GM18511 (cell line): ENCODE results near the gene CARMIL1.
"Not testable (repeated sequence)": the region's sequence is repeated elsewhere in the genome, so short reads cannot be mapped to it uniquely, and the experiment has no call there.

Experiments
- ATAC-seq: cut with Tn5 transposase; IDR thresholded peaks from one replicate; pipeline ENCODE4 v1.9.1; 2021; ENCODE audit warnings: mild to moderate bottlenecking, moderate library complexity; ENCODE audit not compliant: unreplicated experiment

Gene CARMIL1

GRCh38 chr6:25275436-25275835, 3.7 kb upstream of the CARMIL1 start:
- ATAC-seq, result no peak

GRCh38 chr6:25277386-25277785, 1.8 kb upstream of the CARMIL1 start:
- no peak for ATAC-seq

GRCh38 chr6:25277857-25278256, 1.3 kb upstream of the CARMIL1 start:
- ATAC-seq, result no peak

- peak; percentile 44 for ATAC-seq
These were observed 787 bp upstream of the CARMIL1 start for GRCh38 chr6:25278261-25278913.

GRCh38 chr6:25279748-25280343, 672 bp downstream of the CARMIL1 start:
- ATAC-seq, result peak; percentile 3

- ATAC-seq, result no peak
These were observed 1.3 kb downstream of the CARMIL1 start for GRCh38 chr6:25280344-25281074.

GRCh38 chr6:25286891-25287290, 7.7 kb downstream of the CARMIL1 start:
- no peak for ATAC-seq

- no peak for ATAC-seq
These were observed 8.8 kb downstream of the CARMIL1 start for GRCh38 chr6:25287941-25288340.

GRCh38 chr6:25288518-25288917, 9.3 kb downstream of the CARMIL1 start:
- no peak for ATAC-seq

- ATAC-seq, result no peak
These were observed 11.3 kb downstream of the CARMIL1 start for GRCh38 chr6:25290306-25291060.

GRCh38 chr6:25292384-25292783, 13.2 kb downstream of the CARMIL1 start:
- no peak for ATAC-seq

GRCh38 chr6:25295651-25296050, 16.5 kb downstream of the CARMIL1 start:
- ATAC-seq, result no peak

- ATAC-seq, result no peak
These were observed 17.2 kb downstream of the CARMIL1 start for GRCh38 chr6:25296217-25296905.

- no peak for ATAC-seq
These were observed 17.9 kb downstream of the CARMIL1 start for GRCh38 chr6:25297039-25297441.

GRCh38 chr6:25297823-25298522, 18.8 kb downstream of the CARMIL1 start:
- no peak for ATAC-seq

- ATAC-seq, result not testable (repeated sequence)
These were observed 19.3 kb downstream of the CARMIL1 start for GRCh38 chr6:25298523-25298865.

GRCh38 chr6:25301362-25301761, 22.2 kb downstream of the CARMIL1 start:
- peak; percentile 75 for ATAC-seq

GRCh38 chr6:25302151-25302550, 23.0 kb downstream of the CARMIL1 start:
- ATAC-seq, result no peak

GRCh38 chr6:25302677-25303128, 23.5 kb downstream of the CARMIL1 start:
- no peak for ATAC-seq

- no peak for ATAC-seq
These were observed 24.1 kb downstream of the CARMIL1 start for GRCh38 chr6:25303254-25303653.
